Inflammatory macrophage (primary cell): Measurements from ENCODE around the gene SEPHS2.

Experiments
- DNase-seq, 2 donors: peaks; one replicate each; pipeline ENCODE4 v3.0.0-alpha.2; 2020 to 2022

The SEPHS2 gene

GRCh38 chr16:30428055-30428454 is 17.6 kb downstream of the SEPHS2 start:
- DNase-seq = no peak

DNA sequence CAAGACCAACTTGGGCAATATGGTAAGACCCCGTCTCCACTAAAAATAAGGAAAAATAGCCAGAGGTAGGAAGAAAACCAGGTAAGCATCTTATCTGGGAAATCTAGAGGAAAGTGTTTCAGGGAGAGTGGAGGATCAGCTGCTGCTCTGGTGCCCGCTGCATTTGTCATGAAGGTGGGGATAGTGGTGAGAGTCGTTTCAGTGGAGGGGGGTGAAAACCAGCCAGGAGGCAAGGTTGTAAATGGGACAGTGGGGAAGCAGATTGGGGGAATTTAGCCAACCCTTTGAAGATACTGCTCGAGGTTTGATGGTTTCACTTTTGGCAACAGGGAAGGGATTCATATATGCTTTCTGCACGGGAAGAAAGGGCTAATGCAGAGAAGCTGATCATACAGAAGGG is 24.7 kb downstream of the SEPHS2 start:
- DNase-seq = no peak

GRCh38 chr16:30418350-30419181 is 27.1 kb downstream of the SEPHS2 start:
- DNase-seq = no peak

- DNase-seq = peak; percentile 94
These were observed 27.9 kb downstream of the SEPHS2 start for GRCh38 chr16:30417529-30418349.

GRCh38 chr16:30416624-30417528 is 28.8 kb downstream of the SEPHS2 start:
- no peak for DNase-seq

GRCh38 chr16:30416047-30416603 is 29.5 kb downstream of the SEPHS2 start:
- no peak for DNase-seq

DNA sequence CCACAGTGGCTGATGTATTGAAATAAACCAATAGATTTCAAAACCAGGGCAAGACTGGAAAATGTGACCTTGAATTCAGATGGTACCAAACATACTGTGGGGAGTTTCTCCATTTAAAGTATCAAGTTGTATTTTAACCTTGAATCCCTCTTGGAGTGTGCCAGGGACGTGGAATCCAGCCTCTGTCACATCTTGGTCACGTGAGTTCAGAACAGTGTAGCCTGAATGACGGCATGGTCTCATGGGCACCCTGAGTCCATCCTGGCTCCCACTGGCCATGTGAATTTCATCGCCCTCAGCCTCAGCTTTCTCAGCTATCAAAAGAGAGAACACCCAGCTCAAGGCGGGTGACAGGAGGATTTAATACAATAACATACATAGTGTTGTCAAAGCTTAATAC is 31.5 kb downstream of the SEPHS2 start:
- DNase-seq = no peak

DNA sequence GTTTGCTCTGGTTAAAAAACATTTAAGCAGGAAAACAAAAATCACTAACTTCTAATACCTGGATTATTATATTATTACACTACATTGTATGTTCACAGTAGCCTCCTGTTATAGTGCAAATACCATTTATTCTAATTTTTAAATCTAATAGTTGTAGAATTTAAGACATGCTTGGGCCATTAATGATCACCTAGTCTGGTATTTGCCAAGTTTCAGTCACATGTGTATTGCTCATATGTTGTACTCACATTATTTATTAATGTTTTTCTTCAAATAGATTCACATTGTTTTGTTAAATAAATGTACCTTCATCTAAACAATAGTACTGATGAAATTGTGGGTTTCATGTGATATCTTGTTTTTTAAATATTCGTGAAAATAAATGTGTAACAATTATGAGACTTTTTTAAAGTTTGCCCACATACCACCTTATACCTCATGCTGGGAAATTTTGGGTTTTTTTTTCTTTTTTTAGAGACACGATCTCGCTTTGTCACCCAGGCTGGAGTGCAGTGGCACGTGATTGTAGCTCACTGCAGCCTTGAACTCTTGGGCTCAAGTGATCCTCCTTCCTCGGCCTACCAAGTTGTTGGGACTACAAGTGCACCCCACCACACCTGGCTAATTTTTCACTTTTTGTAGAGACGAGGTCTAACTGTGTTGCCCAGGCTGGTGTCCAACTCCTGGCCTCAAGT is 32.4 kb downstream of the SEPHS2 start:
- no peak for DNase-seq

DNA sequence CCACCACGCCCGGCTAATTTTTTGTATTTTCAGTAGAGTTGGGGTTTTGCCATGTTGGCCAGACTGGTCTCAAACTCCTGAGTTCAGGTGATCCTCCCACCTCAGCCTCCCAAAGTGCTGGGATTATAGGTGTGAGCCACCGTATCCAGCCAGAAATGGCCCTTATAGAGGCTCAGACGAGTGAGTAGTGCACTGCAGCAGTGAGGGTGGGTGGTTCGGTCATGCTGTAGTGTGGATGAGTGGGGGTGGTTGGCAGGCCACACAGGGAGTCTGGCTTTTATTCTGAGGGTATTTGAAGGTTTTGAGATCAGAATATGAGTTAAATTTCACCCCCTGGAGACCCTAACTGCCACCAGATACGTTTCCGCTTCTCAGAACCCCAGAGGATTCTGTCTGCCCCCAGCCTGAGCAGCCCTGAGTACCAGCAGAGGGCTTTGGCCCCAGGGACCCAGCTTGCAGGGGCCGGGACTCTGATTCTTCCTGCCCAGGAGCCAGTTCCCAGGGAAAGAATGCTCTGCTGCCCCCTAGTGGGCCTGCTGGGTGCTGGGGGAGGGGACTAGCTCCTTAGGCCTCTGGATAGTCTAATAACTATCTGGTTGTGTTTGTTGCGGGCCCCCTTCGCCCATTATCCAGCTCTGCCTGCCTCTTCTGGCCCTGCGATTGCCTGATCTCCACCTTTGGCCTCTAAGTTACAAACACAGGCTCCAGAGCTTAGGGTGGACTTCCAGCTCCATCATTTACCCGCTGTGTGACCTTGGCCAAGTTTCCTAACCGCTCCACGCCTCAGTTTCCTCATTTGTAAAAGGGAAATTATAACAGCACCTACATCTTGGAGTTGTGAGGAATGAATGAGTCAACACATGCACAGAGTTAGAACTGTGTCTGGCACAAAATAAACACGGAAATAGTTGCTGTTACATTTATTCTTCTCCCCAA is 36.3 kb downstream of the SEPHS2 start:
- DNase-seq = peak; percentile 90 to 93

DNA sequence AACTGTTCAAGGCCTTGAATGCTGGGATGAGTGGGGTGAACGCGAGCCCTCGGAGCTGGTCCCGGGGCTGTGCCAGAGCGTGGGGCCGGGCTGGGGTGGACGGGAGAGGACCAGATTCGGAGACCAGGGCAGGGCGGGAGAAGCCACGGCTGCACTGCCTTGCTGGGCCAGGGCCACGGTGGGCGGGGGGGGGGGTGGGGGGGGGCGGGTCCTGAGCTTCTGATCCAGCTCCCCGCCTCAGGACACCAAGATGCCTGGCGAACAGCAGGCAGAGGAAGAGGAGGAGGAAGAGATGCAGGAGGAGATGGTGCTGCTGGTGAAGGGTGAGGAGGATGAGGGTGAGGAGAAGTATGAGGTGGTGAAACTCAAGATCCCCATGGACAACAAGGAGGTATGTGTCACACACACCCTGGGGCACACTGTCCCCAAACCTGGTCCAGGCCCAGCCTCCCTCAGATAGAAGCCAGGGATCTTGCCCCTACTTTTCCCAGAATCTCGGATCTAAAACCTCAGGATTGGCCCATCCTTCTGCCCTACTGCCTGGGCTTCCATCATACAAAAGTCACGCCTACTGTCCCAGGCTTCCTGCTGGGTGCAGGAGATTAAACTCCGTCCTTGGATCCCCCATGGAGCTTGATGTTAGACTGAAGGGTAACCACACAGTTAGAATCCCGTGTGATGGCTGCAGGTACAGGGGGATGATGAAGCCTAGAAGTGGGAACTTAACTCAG is 37.7 kb downstream of the SEPHS2 start:
- no peak for DNase-seq

GRCh38 chr16:30407102-30407803 is 38.4 kb downstream of the SEPHS2 start, which contains the start of gene ZNF771:
Gene ZNF771 (plus strand): TSS chr16:30407606. CDS start chr16:30408054, 448 bp downstream.
- peak; percentile 80 to 87 for DNase-seq

GRCh38 chr16:30406795-30407101 is 38.9 kb downstream of the SEPHS2 start:
- DNase-seq = no peak

GRCh38 chr16:30401768-30402425 is 43.8 kb downstream of the SEPHS2 start:
- DNase-seq = no peak

- no peak for DNase-seq
These were observed 46.1 kb downstream of the SEPHS2 start for GRCh38 chr16:30399435-30400186.

GRCh38 chr16:30398661-30399434 is 46.8 kb downstream of the SEPHS2 start:
- DNase-seq = no peak

GRCh38 chr16:30397776-30398660 is 47.7 kb downstream of the SEPHS2 start:
- no peak for DNase-seq
